GM12878 (cell line): ENCODE measurements around the gene TFB1M. TPM values are rescaled to one million over a fixed set of nuclear protein-coding genes. Genes with fewer than 3 reads are reported as not detected.

Source experiments
- ATAC-seq: fragments of 200-7000 bp; cut with Tn5 transposase; 3 replicates; pipeline ENCODE4 v1.9.1; 2020; ENCODE audit warnings: mild to moderate bottlenecking, moderate library complexity
- BruUV-seq: library from RNA; stranded (reverse); fragments of 400-500 nt; replicated peaks from 2 replicates; lab custom pipeline; 2021; lab: Mats Ljungman, UMichigan
- CTCF ChIA-PET: fragments of 300-600 bp; sonication (Branson Sonifier 250); formaldehyde crosslinking; extraction: SDS; loops from one replicate; lab custom pipeline; 2021; ENCODE audit warnings: inconsistent platforms; lab: Yijun Ruan, JAX
- POLR2A ChIA-PET: fragments of 350-600 bp; formaldehyde crosslinking; extraction: SDS; loops from one replicate; lab custom pipeline; 2021; ENCODE audit warnings: inconsistent platforms; lab: Charles Lee
- RAD21 ChIA-PET: fragments of 300-600 bp; sonication (Branson Sonifier 250); formaldehyde crosslinking; loops from one replicate; lab custom pipeline; 2023; ENCODE audit warnings: antibody characterized with exemption; ENCODE audit not compliant: unreplicated experiment; lab: Charles Lee
- SMC1A ChIA-PET: fragments of 300-600 bp; sonication (Branson Sonifier 250); formaldehyde crosslinking; loops from one replicate; lab custom pipeline; 2023; ENCODE audit not compliant: unreplicated experiment, uncharacterized antibody; lab: Charles Lee
- DNase-seq: peaks from one replicate; pipeline ENCODE4 v3.0.0-alpha.2; 2011; ENCODE audit warnings: low read depth, low spot score
- FAIRE-seq: peaks from 3 replicates; lab custom pipeline; 2011; peaks lifted over from hg19 to GRCh38; lab: Jason Lieb, UNC
- H2AFZ ChIP-seq: 2 replicates; pipeline ENCODE4 v1.6.0; 2011; ENCODE audit warnings: low read depth, low read length, control low read depth; ENCODE audit not compliant: control insufficient read depth
- H3K27ac ChIP-seq: 2 replicates; pipeline ENCODE4 v1.5.1; 2011; ENCODE audit warnings: control low read depth; ENCODE audit not compliant: control insufficient read depth, insufficient read depth
- H3K27me3 ChIP-seq, 2 experiments: replicated peaks in 1 of 2; 2 replicates each; pipeline versions ENCODE4 v1.6.0 to v1.6.1; 2011; ENCODE audit warnings: low read length in 1 of 2; ENCODE audit not compliant: control insufficient read depth in 2 of 2, insufficient read depth in 2 of 2
- H3K36me3 ChIP-seq, 2 experiments: 2 replicates each; pipeline ENCODE4 v1.5.1; 2011; ENCODE audit warnings: low read length in 1 of 2; ENCODE audit not compliant: control insufficient read depth in 2 of 2, insufficient read depth in 2 of 2
- H3K4me1 ChIP-seq: 2 replicates; pipeline ENCODE4 v1.6.1; 2011; ENCODE audit warnings: mild to moderate bottlenecking, low read length, moderate library complexity, mixed read lengths; ENCODE audit not compliant: control insufficient read depth, insufficient read depth
- H3K4me2 ChIP-seq: 2 replicates; pipeline ENCODE4 v1.6.0; 2011; ENCODE audit warnings: control low read depth; ENCODE audit not compliant: control insufficient read depth, insufficient read depth
- H3K4me3 ChIP-seq: fragments of 200-600 bp; sonication (generic); 2 replicates; pipeline ENCODE4 v1.5.1; 2016
- H3K79me2 ChIP-seq: 2 replicates; pipeline ENCODE4 v1.6.0; 2011; ENCODE audit warnings: low read length; ENCODE audit not compliant: control insufficient read depth, insufficient read depth
- H3K9ac ChIP-seq: 2 replicates; pipeline ENCODE4 v1.8.0; 2011; ENCODE audit warnings: low read length, control low read depth, mixed read lengths; ENCODE audit not compliant: control insufficient read depth, insufficient read depth
- H3K9me3 ChIP-seq: replicated peaks from 3 replicates; pipeline ENCODE4 v1.5.1; 2011; ENCODE audit warnings: mild to moderate bottlenecking, low read length; ENCODE audit not compliant: control insufficient read depth, insufficient read depth
- H4K20me1 ChIP-seq: 2 replicates; pipeline ENCODE4 v1.6.0; 2011; ENCODE audit not compliant: control insufficient read depth, insufficient read depth
- BCLAF1 ChIP-seq: fragments of 450-650 bp; IDR thresholded peaks from 2 replicates; pipeline ENCODE4 v1.6.1; 2017; ENCODE audit warnings: antibody characterized with exemption, mild to moderate bottlenecking, moderate library complexity
- CEBPB ChIP-seq, 2 experiments: fragments of 150-350 bp in 1 of 2; IDR thresholded peaks; 2 replicates each; pipeline ENCODE4 v1.6.1; 2012 to 2014; ENCODE audit warnings: low read depth in 2 of 2, low read length in 2 of 2, borderline replicate concordance in 1 of 2, inconsistent platforms in 1 of 2
- WGBS: methylation state at CpG from one replicate; pipeline ENCODE4 v1.1.6; 2016; ENCODE audit warnings: low lambda C conversion rate; ENCODE audit not compliant: insufficient replicate concordance, insufficient coverage; ENCODE audit errors: missing lambda C conversion rate; 5-methylcytosine and 5-hydroxymethylcytosine counted together
- in situ Hi-C: fragments of 300-500 bp; cut with MboI; formaldehyde crosslinking; loops from 9 replicates; pipeline ENCODE4 v1.14.3; 2018; ENCODE audit warnings: mixed read lengths
- intact Hi-C: fragments of 100-400 bp; cut with micrococcal nuclease; formaldehyde crosslinking; loops from one replicate; pipeline ENCODE4 v1.14.2; 2022; ENCODE audit not compliant: unreplicated experiment
- polyA plus RNA-seq, 11 experiments: library from polyadenylated mRNA; depleted of rRNA in 4 of 11; unstranded in 6 of 11; stranded (reverse) in 5 of 11; fragments of >200 nt; fragmentation: Nextera tagmentation in 4 of 11; fragmentation: Illumina TruSeq in 1 of 11; extraction: Ambion mirVana in 4 of 11; extraction: Trizol in 1 of 11; gene quantifications; 1 replicate in 1 of 11; 2 replicates in 10 of 11; pipeline versions ENCODE4 v1.2.1 to v1.2.3, GENCODE V29; 2011 to 2016; ENCODE audit warnings: inconsistent platforms in 2 of 11, missing spikeins in 2 of 11, low read depth in 1 of 11
- total RNA-seq, 4 experiments: library from RNA; depleted of rRNA in 3 of 4; stranded (reverse); fragments of >200 nt in 3 of 4; fragmentation: Illumina TruSeq in 1 of 4; extraction: Trizol in 1 of 4; gene quantifications; 2 replicates each; pipeline versions ENCODE4 v1.2.1 to v1.2.3, GENCODE V29; 2013 to 2021

TFB1M gene
- total and polyA plus RNA-seq, 10 of the 15 experiments (the other 5 are each of a cell fraction or from before 2014, with no cell fraction given): 29.9 to 117 (median 41.3) TPM

- Histone ChIP-seq H3K79me2 (no peaks in the 10 kb centered on the region; the same call in 1 of the 2 replicates), H2AFZ (no peak overlapping the region), H4K20me1 (no peaks in the 10 kb centered on the region), H3K4me1 (peaks cover under 1% of the 10 kb centered on the region; the same call in 1 of the 2 replicates), H3K27ac (no peak overlapping the region), H3K27me3 (no peaks in the 10 kb centered on the region), H3K9ac (no peak overlapping the region), H3K36me3 (peaks cover 4 to 7% of the 10 kb centered on the region in 2 experiments), H3K4me3 (no peak overlapping the region), H3K9me3 (no peaks in the 10 kb centered on the region), H3K4me2 (no peak overlapping the region)
- 100% methylated on average over 2 of the region's 2 CpGs for WGBS
- no peak for FAIRE-seq
- no TSS peak for BruUV-seq
- ChIA-PET POLR2A (no interaction called here), CTCF (interaction anchor here (0.6 to 2.8 kb wide), 11 partner anchors 9 to 850 kb away, joined by 3 to 19 read pairs (median 4); no protein-coding TSS in a partner anchor), RAD21 (interaction anchor here (0.7 to 1.6 kb wide), 2 partner anchors 10 to 143 kb away, joined by 3 to 4 read pairs; no protein-coding TSS in a partner anchor), SMC1A (interaction anchor here (1.0 to 2.7 kb wide), 6 partner anchors 19 to 90 kb away, joined by 3 to 7 read pairs (median 4); no protein-coding TSS in a partner anchor)
- DNase-seq: no peak
- no peak for ATAC-seq
- intact Hi-C loops: loop anchor here (5.0 kb wide), 1 partner anchor 90 kb away; no protein-coding TSS in a partner anchor
- TF ChIP-seq BCLAF1: no peak
- no peak for TF ChIP-seq CEBPB (IDR thresholded peaks at IDR 0.05; ENCODE audit: borderline replicate concordance in 1 of 2, low read depth in 2 of 2, low read length in 2 of 2)
- in situ Hi-C loops: no loop called here
Measured at GRCh38 chr6:155267411-155267810, 46.9 kb downstream of the TFB1M start.
